RWPE2 (cell line): ENCODE results near the gene ANKRD13C.
"Not testable (repeated sequence)": the region's sequence is repeated elsewhere in the genome, so short reads cannot be mapped to it uniquely, and the experiment has no call there.

Experiments
- ATAC-seq: fragments of 200-7000 bp; cut with Tn5 transposase; 3 replicates; pipeline ENCODE4 v1.9.1; 2021; ENCODE audit warnings: low read depth
- DNase-seq: peaks from one replicate; pipeline ENCODE4 v3.0.0-alpha.2; 2020; ENCODE audit warnings: low spot score
- H3K27ac ChIP-seq: fragments of 450-650 bp; 2 replicates; pipeline ENCODE4 v1.5.1; 2017; ENCODE audit warnings: mild to moderate bottlenecking; ENCODE audit not compliant: poor library complexity, severe bottlenecking
- H3K27me3 ChIP-seq: fragments of 250-450 bp; sonication (Bioruptor Pico); 2 replicates; pipeline ENCODE4 v1.5.1; 2021; ENCODE audit warnings: mild to moderate bottlenecking, moderate library complexity; ENCODE audit not compliant: insufficient read depth, poor library complexity, severe bottlenecking
- H3K36me3 ChIP-seq: fragments of 250-450 bp; sonication (Bioruptor Pico); 2 replicates; pipeline ENCODE4 v1.5.1; 2020; ENCODE audit warnings: low read depth, mild to moderate bottlenecking, moderate library complexity
- H3K4me1 ChIP-seq: fragments of 250-450 bp; sonication (Bioruptor Pico); 2 replicates; pipeline ENCODE4 v1.5.1; 2021; ENCODE audit warnings: mild to moderate bottlenecking, moderate library complexity; ENCODE audit not compliant: insufficient read depth, poor library complexity, severe bottlenecking
- H3K4me3 ChIP-seq: fragments of 250-450 bp; sonication (Bioruptor Pico); 2 replicates; pipeline ENCODE4 v1.5.1; 2021; ENCODE audit warnings: mild to moderate bottlenecking, moderate library complexity; ENCODE audit not compliant: severe bottlenecking
- H3K9me3 ChIP-seq: fragments of 250-450 bp; sonication (Bioruptor Pico); 2 replicates; pipeline ENCODE4 v1.5.1; 2021; ENCODE audit warnings: mild to moderate bottlenecking, moderate library complexity; ENCODE audit not compliant: severe bottlenecking
- TF ChIP-seq, protein P1 (sequence below): fragments of 450-650 bp; IDR thresholded peaks from one replicate; pipeline ENCODE4 v1.5.1; 2017; ENCODE audit warnings: mild to moderate bottlenecking, moderate library complexity; ENCODE audit not compliant: poor library complexity, severe bottlenecking

ANKRD13C gene

DNA sequence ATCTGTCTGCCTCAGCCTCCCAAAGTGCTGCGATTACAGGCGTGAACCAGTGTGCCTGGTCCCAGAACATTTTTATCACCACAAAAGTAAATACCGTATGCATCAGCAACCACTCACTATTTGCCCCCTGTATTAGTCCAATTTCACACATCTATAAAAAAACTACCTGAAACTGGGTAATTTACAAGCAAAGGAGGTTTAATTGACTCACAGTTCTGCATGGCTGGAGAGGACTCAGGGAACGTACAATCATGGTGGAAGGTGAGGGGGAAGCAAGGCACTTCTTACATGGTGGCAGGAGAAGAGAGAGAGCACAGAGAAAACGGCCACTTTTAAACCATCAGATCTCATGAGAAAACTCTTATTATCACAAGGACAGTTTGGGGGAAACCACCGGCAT is 31.0 kb upstream of the ANKRD13C start:
- DNase-seq: no peak
- no peaks in the 10 kb centered on the region for H3K9me3 ChIP-seq
- TF ChIP-seq, protein P1, sequence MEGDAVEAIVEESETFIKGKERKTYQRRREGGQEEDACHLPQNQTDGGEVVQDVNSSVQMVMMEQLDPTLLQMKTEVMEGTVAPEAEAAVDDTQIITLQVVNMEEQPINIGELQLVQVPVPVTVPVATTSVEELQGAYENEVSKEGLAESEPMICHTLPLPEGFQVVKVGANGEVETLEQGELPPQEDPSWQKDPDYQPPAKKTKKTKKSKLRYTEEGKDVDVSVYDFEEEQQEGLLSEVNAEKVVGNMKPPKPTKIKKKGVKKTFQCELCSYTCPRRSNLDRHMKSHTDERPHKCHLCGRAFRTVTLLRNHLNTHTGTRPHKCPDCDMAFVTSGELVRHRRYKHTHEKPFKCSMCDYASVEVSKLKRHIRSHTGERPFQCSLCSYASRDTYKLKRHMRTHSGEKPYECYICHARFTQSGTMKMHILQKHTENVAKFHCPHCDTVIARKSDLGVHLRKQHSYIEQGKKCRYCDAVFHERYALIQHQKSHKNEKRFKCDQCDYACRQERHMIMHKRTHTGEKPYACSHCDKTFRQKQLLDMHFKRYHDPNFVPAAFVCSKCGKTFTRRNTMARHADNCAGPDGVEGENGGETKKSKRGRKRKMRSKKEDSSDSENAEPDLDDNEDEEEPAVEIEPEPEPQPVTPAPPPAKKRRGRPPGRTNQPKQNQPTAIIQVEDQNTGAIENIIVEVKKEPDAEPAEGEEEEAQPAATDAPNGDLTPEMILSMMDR: no peak
- H3K4me3 ChIP-seq: no peak overlapping the region
- ATAC-seq: no peak
- no peaks in the 10 kb centered on the region for H3K36me3 ChIP-seq
- no peaks in the 10 kb centered on the region for H3K27me3 ChIP-seq
- no peaks in the 10 kb centered on the region for H3K4me1 ChIP-seq
- H3K27ac ChIP-seq: no peak overlapping the region

DNA sequence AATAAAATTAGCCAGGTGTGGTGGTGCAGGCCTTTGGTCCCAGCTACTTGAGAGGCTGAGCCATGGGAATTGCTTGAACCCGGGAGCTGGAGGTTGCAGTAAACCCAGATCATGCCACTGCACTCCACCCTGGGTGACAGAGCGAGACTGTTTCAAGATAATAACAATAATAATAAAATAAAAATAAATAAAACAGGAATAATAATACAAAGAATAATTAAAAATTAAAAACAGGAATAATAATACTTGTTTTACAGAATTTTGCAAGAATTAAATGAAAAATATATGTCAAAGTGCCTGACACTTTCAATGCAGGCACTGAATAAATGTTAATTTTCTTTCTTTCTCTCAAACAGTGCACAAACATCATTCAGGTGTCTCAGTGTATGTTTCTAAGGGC is 30.0 kb upstream of the ANKRD13C start:
- H3K36me3 ChIP-seq: no peaks in the 10 kb centered on the region
- no peak overlapping the region for H3K4me3 ChIP-seq
- DNase-seq (no peak), ATAC-seq (no peak)
- TF ChIP-seq, protein P1: no peak
- no peak overlapping the region for H3K27ac ChIP-seq
- no peaks in the 10 kb centered on the region for H3K27me3 ChIP-seq
- no peaks in the 10 kb centered on the region for H3K4me1 ChIP-seq
- H3K9me3 ChIP-seq: no peaks in the 10 kb centered on the region

DNA sequence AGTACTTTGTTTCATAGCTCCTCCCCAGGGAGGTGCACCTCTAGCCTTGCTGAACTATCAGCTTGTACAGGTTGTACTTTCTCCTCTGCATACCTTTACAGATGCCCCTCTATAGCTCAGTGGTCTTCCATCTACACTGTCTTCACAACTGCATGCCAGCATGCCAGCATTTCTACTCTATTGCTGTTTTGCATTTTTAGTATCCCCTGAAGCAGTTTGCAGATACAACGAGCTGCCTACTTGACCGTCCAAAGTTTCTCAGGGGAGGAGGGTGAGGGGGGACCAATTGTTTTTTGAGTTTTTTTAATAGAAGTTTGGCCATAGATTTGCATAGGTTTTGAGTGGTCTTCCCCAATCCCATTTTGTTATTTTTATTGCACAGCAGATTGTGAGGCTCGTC is 29.0 kb upstream of the ANKRD13C start:
- Histone ChIP-seq H3K9me3 (no peaks in the 10 kb centered on the region), H3K4me1 (no peaks in the 10 kb centered on the region), H3K27me3 (no peaks in the 10 kb centered on the region), H3K27ac (no peak overlapping the region), H3K36me3 (no peaks in the 10 kb centered on the region), H3K4me3 (no peak overlapping the region)
- ATAC-seq (no peak), DNase-seq (no peak)
- TF ChIP-seq, protein P1: no peak

DNA sequence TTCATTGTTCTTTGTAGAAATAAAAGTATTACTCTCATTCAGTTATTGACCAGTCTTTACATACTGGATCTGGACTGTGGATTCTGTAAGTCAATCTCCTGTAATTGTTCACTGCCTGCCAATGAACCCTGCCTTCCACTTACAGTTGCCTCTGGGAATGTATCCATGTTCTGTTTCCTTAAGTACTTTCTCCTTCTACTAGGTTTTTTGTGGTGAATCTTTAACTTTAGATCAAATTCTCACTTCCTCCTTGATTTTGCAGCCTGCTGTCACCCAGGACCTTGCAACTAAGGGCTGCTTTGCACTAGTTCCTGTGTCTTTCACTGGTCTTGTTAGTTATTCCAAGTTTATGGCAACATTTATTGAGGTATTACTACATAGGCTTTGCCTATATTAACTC is 28.2 kb upstream of the ANKRD13C start:
- H3K4me3 ChIP-seq: no peak overlapping the region
- ATAC-seq (no peak), DNase-seq (no peak)
- no peaks in the 10 kb centered on the region for H3K9me3 ChIP-seq
- H3K27me3 ChIP-seq: no peaks in the 10 kb centered on the region
- TF ChIP-seq, protein P1: no peak
- H3K36me3 ChIP-seq: no peaks in the 10 kb centered on the region
- H3K4me1 ChIP-seq: no peaks in the 10 kb centered on the region
- H3K27ac ChIP-seq: no peak overlapping the region

DNA sequence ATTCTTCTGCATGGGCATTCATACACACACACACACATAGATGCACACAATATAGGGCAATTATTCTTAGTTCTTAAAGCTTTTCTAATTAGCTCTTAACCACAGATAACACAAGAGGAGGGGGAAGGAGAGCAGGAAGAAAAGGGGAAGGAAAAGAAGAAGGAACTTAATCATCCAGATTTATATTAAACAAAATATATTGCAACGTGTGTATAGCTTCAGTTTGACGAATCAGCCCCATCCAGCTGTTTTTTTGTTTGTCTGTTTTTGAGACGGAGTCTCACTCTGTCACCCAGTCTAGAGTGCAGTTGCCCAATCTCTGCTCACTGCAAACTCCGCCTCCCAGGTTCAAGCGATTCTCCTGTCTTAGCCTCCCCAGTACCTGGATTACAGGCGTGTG is 21.7 kb upstream of the ANKRD13C start:
- ATAC-seq (no peak), DNase-seq (no peak)
- no peaks in the 10 kb centered on the region for H3K4me1 ChIP-seq
- TF ChIP-seq, protein P1: no peak
- no peak overlapping the region for H3K27ac ChIP-seq
- no peaks in the 10 kb centered on the region for H3K27me3 ChIP-seq
- no peaks in the 10 kb centered on the region for H3K36me3 ChIP-seq
- no peak overlapping the region for H3K4me3 ChIP-seq
- no peaks in the 10 kb centered on the region for H3K9me3 ChIP-seq

DNA sequence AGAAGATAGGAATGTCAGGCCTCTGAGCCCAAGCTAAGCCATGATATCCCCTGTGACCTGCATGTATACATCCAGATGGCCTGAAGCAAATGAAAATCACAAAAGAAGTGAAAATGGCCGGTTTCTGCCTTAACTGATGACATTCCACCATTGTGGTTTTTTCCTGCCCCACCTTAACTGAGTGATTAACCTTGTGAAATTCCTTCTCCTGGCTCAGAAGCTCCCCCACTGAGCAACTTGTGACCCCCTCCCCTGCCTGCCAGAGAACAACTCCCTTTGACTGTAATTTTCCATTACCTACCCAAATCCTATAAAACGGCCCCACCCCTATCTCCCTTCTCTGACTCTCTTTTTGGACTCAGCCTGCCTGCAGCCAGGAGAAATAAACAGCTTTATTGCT is 19.1 kb upstream of the ANKRD13C start:
- not testable (repeated sequence) for H3K4me3 ChIP-seq, H3K4me1 ChIP-seq, ATAC-seq

More for the DNA sequence above, 19.1 kb upstream of the ANKRD13C start:
- H3K27me3 ChIP-seq, H3K27ac ChIP-seq, H3K36me3 ChIP-seq, H3K9me3 ChIP-seq, DNase-seq: not testable (repeated sequence)
